GM15510 (cell line): ENCODE data around the gene PLAC8L1.

ENCODE experiments used
- POLR2A ChIP-seq: IDR thresholded peaks from 3 replicates; pipeline ENCODE4 v1.6.1; 2011; ENCODE audit warnings: borderline replicate concordance; ENCODE audit not compliant: insufficient read length; ENCODE audit errors: extremely low read depth

The PLAC8L1 gene

DNA sequence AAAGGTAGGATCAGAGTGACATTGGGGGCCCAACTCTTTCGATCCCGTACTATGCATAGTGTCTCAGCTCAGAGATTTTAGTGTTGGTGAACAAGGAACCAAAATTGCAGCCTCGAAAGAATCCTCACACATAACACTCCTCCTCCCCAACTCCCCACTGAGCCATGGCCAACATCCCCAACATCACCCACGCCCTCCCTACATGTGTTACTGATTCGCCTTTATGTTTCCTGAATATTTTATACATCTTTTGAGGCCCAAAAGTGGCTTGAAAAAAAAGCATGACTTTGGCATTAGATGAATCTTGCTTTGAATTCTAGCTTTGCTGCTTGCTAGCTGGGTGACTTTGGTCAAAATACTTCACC is 45.2 kb downstream of the PLAC8L1 start:
- TF ChIP-seq POLR2A = no peak

DNA sequence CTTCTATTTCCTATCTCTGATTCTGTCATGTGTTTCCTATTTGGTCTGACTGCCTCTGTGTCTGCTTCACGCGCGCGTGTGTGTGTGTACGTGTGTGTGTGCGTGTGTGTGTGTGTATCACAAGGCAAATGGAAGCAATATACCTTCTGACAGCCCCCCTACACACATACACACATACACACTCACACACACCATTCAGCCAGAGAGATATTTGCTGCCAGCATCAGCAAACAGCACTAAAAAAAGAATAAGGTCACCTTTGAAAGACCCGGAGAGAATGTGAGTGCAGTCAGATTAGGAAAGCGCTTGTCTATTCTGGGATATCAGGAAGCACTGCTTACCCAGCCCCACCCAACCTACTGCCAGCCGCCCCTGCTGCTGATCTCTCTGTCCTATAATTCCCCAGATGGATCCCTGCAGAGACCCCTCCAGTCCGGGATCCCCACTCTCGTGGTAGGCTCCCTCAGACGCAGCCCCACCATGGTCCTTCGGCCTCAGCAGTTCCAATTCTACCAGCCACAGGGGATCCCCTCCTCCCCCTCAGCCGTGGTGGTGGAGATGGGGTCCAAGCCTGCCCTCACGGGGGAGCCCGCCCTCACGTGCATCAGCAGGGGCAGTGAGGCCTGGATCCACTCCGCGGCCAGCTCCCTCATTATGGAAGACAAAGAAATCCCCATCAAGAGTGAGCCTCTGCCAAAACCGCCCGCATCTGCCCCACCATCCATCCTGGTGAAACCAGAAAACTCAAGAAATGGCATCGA is 45.7 kb downstream of the PLAC8L1 start:
- no peak for TF ChIP-seq POLR2A

DNA sequence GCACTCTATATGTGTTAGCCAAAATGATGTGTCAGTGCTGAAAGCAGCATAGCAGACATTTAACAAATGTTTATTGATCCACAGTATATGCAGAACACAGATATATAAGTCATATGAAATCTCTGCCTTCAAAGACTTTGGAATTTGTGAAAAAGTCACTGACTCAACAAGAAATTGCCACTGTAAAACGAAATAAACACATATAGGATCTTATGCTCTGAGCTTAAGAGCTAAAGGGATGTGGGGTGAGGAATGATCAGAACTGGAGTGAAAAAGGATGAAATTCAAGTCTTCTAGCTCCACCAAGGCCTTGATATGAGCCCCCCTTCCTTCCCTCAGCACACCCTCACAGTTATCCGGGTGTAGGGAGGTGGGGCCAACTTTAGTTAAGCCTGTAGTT is 49.9 kb downstream of the PLAC8L1 start:
- TF ChIP-seq POLR2A = no peak

- TF ChIP-seq POLR2A = no peak
Observed at GRCh38 chr5:146052780-146053179, 52.6 kb downstream of the PLAC8L1 start.

DNA sequence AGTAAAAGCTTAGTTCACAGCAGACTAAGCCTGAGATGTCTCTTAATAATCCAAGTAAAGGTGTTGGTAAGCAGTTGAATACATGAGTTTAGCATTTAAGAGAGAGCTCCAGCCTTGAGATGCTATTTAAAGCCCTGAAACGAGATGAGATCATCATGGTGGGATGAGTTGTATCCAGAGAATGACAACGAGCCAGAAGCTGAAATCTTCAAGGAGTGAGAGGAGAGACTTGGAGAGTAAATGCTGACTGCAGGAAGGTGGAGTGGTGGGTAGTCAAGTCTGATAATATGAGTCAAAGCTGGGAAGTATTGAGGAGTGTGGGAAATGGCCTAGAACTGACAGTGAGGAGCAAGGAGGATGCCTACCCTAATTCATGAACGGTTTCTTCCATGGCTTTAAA is 53.7 kb downstream of the PLAC8L1 start:
- TF ChIP-seq POLR2A = no peak

GRCh38 chr5:146050086-146050485 is 55.3 kb downstream of the PLAC8L1 start:
- no peak for TF ChIP-seq POLR2A

GRCh38 chr5:146049704-146050026 is 55.7 kb downstream of the PLAC8L1 start:
- TF ChIP-seq POLR2A = no peak

GRCh38 chr5:146048994-146049703 is 56.2 kb downstream of the PLAC8L1 start:
- TF ChIP-seq POLR2A = no peak

- no peak for TF ChIP-seq POLR2A
Observed at GRCh38 chr5:146047396-146047795, 58.0 kb downstream of the PLAC8L1 start.

- no peak for TF ChIP-seq POLR2A
Observed at GRCh38 chr5:146043722-146044121, 61.7 kb downstream of the PLAC8L1 start.

DNA sequence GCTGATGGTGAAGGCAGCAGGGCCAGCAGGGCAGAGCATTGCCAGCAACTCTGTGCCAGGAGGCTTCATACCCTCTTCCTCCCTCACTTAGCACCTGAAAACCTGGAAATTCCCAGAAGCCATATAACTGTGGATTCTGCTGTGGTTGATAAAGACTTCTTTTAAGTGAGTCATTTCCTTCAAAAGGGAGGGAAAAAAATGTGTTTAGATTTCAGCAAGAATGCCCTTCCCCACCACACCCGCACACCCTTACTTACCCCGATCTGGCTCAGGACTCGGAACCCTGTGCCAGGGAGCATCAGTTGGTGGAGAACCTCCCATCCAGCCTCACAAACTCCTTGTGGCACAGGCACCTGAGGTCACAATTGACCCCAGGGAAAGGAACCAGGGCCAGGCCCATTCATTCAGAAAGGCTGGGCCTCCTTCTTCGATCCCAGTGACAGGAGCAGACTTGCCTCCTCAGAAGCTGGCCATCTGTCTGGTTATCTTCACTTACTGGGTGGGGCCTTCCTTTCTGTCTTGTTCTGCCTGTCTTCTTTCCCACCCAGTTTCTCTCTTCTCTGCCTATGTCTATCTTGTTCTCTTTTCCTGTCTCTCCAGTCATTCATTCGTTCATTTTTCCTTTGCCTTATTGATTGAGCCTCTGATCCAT is 62.6 kb downstream of the PLAC8L1 start:
- TF ChIP-seq POLR2A = no peak

- no peak for TF ChIP-seq POLR2A
Observed at GRCh38 chr5:146041180-146041789, 64.1 kb downstream of the PLAC8L1 start.

DNA sequence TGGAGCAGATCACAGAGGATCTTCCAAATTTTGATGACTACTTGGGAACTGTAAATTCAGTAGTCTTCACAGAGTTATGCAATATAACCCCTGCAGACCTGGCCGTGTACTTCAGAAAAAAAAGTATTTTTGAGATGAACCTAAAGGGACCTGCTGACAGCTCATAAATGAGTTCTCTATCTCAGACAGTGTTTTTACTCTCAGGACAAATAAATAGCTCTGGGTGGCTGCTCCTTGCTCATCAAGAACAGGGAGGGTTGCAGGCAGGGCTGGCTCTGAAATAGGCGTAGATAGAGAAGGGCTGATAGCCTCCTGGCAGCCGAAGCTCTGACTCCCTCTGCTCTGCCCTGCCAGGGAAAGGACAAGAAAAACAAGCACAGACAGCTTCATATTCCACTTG is 64.8 kb downstream of the PLAC8L1 start:
- no peak for TF ChIP-seq POLR2A

DNA sequence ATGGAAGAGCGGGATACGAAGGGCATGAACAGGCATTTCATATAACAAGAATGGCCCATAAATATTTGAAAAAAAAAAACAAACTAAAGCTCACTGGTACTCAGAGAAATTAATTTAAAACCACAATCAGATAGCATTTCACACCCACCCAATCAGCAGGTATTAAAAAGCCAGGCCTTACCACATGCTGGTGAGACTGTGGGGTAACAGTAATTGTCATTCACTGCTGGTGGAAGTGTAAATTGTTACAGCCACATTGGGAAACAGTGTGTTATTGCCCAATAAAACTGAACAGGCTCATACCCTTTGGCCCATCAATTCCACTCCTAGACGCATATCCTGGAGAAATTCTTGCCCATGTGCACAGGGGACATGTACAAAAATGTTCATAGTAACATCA is 66.0 kb downstream of the PLAC8L1 start:
- TF ChIP-seq POLR2A = no peak

DNA sequence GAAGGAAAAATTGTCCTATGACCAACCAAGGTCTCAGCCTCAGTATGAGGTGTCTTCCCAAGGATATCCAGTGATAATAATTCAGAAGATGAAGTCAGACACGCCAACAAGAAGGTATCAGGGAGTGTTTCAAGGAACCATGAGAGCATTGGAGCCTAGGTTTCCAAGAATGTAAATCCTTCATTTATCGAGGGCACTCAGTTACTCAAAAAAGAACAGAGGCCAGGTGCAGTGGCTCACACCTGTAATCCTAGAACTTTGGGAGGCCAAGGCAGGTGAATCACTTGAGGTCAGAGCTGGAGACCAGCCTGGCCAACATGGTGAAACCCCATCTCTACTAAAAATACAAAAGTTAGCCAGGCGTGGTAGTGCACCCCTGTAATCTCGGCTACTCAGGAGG is 70.8 kb downstream of the PLAC8L1 start:
- no peak for TF ChIP-seq POLR2A
